NAMALWA (cell line): Measurements from ENCODE around the gene TMEM9.

ENCODE experiments used
- DNase-seq: peaks from one replicate; pipeline ENCODE4 v3.0.0-alpha.2; 2015; ENCODE audit warnings: low spot score

Gene TMEM9

DNA sequence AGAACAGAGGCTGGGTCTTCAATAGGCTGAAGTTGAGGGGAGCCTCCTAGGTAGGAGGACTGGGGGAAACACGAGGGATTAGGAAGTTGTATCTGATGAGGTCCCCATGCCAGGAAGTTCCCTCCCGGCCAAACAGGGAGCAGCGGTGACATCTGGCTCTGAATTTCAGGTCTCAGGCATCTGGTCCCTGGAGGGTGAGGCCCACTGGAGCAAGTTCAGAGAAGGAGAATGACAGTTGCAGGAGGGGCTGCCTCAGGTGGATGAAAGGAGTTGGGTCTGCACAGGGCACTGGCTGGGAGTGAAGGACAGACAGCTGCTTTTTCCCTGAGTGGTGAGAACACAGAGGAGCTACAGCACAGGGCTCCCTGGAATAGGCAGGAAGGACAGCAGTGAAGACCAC, 9.1 kb downstream of the TMEM9 start:
- DNase-seq, result no peak

GRCh38 chr1:201144701-201145100, 9.6 kb downstream of the TMEM9 start:
- DNase-seq, result no peak

DNA sequence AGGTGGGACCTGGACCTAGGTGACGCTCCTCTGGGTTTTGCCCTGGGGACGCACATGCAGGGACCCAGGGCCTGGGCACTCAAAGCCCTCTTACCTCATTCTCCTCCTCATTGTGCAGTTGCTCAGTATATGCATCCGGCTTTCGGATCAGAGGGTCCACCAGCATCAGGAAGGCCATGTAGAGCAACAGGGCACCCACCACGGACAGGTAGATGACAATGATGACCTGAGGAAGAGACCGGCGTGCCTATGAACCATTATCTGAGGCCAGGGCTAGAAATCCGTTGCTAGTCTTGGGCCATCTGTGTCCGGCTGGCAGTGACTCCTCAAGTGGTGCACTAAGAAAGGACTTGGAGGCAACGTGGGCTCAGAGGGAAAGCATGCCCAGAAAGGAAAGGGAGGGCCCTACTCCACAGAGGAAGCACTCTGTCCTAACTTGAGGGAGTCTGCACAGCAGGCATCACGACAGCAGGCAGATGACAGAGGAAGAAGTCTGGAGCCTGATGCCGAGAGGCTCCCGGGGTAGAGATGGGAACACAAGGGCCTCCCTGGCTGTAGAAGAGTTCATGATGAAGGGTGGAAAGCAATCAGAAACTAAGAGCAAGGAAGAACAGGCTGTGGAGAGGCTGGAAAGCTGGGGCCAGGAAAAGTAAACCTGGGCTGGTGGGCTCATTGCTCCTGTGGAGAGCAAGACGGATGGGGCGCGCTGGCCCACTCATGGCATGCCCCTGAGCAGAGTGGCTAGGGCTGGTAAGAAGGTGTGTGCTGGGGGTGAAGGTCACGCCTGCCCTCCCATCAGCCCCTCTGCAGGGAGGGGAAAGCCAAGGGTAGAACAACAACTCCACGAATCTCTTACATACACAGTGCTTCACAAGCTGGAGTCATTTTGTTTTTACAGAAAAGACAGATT, 10.3 kb downstream of the TMEM9 start:
- DNase-seq, result no peak

DNA sequence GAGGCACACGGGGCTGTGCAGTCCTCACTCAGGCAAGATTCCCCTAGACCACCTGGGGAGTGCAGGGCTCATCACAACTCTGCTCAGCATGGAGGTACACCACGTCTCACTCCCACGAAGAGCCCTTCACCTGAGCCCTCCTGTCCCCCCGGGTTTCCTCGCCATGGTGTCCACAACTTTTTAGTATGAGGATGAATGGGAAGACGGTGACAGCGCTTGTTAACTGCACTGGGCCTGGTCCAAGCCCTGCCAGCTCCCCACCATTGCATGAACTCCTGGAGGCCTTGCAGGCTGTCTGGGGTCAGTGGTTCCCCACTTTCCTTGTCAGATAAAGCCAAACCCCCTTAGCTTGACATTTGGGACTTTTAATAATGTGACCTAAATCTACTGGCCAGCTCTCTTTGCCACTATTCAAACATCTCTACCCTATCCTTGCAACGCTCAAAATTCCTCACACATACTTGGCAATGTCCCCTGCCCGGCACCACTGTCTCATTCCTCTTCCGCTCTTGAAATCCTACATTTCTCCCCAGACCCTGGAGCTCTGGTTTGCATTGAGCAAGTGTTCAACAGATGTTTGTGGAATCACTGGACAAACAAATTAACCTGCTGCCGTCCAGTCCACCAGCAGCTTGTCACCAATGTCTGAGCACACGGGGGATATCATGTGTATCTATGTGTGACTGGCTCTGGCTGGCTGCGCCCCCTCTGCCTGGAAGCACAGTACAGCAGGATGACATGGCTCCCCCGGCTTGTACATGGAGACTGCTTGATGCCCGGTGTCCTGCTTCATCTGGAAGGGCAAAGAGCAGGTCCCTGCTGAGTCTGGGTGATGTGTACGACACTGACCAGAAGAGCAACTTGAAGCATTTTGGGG, 11.2 kb downstream of the TMEM9 start:
- DNase-seq, result no peak

DNA sequence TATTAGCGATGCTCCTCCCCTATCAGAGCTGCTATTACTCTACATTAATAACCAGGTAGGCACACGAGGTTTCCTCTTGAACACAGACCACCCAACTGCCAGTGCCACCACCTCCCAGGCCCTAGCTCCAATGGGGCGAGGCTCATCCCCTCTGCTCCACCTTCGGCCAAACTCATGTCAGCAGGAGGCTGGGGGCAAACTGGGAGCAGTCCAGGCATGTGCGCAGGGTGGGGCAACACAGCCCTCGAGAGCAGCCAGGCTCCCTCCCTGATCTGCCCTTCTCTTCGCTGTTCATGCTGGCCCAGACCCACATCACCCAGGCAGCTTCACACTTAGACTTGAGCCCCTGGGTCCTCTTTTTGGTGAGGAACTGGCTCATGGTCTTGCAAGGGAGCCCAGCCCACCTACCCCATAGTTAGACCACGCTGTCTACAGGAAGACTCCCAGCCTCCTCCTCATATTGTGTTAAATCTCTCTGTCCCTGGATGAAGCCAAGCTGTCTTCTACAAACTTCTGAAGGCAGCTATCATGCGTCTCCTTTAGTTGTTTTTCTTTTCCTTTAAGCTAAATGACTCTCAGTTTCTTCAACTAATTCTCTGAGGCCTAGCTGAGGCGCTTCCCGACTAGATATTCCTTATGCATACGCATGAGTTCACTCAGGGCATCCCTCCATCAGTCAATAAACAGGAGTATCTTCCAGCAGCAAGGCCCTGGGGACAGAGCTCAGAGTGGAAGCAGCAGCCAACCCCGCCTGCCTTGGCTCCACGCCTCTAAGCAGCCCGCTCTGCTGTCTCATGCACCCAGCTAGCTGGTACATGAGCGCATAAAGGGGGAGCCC, 12.0 kb downstream of the TMEM9 start:
- no peak for DNase-seq

DNA sequence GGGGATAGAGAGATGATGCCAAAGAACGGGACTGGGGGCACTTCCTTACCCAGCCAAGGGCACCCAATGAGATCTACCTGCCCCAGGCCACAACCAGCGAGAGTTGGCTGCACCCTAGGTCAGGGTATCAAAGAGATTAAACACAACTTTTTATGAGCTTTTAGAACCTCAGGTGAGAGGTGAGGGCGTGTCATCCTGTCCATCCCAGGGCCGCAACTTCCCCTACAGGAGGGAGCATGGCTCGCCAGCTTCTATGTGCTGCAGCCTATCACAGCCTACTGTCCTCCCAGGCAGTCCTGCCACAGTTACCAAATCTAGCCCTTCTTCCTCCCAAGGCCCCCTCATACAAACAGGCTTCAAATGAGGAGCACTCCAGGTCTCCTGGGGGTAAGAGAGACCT, 12.9 kb downstream of the TMEM9 start:
- DNase-seq, result no peak

- DNase-seq, result no peak
Observed at GRCh38 chr1:201140941-201141260, 13.4 kb downstream of the TMEM9 start.

- no peak for DNase-seq
Observed at GRCh38 chr1:201140235-201140940, 13.9 kb downstream of the TMEM9 start.

DNA sequence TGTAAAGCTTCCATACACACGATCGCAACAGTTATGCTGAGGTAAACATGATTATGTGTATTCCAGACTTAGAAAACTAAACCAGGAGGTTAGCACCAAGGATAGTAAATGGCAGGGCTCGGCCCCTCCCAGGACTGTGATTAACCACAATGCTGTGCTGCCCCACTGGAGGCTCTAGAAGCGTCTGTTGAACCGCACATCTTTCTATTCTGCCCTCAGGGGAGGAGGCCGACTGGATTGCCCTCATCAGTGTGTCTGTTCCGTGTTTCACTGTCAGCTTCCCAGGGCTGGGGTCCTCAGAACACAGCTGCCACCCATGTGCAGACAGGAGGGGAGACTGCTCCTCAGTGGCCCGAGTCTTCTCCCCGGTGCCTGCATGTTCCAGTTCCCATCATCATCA, 14.5 kb downstream of the TMEM9 start:
- no peak for DNase-seq

GRCh38 chr1:201139306-201139705, 15.0 kb downstream of the TMEM9 start:
- no peak for DNase-seq

DNA sequence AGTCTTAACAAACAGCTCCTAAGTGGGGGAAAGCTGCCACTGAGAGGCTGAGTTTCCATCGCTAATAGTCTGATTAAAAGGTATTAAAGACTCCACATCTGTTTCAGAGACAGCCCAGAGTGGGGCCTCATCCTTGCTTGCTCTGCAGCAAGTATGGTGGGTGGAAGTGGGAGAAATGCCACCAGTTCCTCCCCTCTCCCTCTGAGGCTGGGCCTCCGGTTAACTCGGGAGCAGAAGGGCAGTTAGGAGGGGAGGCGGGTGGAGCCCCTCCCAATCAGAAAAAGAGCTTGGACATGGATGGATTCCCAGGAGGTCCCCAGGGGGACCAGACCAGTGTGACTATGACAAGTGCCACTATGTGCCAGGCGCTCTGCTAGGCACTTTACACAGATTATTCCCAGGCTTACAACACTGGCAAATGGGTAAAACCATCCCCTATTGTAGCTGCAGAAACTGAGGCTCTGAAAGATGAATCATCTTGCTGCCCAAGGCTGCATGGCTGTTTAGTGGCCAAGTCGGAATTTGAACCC, 15.9 kb downstream of the TMEM9 start:
- no peak for DNase-seq

DNA sequence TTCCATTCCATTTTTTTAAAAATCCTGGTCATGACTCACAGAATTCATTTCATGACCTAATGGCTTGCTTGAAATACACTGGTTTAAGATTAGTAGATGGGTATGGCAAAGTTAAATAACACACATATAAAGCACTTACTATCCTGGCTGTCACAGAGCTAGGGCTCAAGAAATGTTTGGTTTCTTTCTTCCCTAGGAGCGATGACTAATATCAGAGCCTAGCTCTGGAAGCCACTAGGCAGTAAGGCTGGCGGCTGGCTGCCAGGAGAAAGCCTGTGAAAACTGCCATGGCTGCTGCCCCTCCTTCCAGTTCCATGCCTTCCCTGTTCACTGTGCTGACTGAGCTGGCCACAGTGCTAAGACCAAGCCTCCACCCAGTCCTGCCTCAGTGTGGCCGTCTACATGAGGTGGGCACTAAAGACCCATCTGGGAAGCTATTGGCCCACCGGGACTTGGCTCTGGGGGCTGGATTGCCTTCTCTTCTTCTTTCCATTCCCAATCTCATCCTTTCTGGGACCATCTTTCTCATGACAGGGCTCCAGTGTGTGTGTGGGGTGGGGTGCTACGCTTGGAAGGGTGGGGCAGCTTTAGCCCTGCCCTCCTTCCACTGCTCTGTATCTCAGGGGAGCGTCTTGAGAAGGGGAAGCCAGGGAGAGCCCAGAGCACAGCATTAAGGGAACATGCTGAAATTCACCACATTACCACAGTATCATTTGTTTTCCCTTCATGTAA, 16.5 kb downstream of the TMEM9 start:
- no peak for DNase-seq

DNA sequence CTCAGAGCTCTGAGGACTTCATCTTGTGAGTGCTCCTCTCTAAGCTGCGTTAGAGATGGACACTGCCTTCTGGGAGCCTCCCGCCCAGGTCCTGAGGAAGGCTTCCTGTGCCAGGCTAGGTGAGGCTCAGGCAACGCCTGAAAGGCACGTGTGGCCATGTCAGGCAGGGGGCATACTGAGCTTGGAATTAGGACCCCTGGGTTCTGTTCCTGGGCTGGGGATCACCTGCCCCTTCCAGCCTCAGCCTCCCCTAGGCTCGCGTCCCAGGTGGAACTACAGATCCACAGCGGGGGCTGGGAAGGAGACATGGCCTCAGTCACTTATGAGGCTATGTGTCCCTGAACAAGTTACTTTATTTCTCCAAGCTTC, 17.3 kb downstream of the TMEM9 start:
- no peak for DNase-seq

DNA sequence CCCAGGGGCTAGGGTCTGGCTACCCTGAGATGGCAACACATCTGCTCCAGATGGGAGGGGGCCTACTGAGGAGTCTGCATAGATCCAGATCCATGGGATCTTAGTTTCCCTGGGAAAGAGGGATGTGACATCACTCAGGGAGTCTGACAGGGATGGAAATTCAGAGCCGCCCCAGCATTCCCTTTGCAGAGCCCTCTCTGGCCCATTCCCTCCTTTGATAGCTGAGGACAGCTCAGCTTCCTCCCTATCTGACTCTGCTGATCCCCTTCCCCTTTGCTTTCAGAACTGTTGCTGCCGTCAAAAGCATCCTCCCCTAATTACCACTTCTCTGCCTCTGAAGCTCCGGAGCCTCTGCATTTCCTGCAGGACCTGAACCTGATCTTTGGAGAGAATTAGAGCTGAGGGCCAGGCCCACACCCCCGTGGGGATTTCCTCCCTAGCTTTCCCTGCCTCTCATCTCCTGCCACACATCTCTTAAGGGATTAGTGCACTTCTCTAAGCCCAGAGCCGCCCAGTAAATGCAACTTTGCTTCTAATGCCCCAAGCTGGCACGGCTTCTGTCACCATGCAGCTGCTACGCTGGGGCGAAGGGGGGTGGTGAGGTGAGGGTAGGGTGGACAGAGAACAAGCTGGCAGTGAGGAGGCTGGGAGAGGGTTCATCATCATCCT, 17.8 kb downstream of the TMEM9 start:
- DNase-seq, result no peak

DNA sequence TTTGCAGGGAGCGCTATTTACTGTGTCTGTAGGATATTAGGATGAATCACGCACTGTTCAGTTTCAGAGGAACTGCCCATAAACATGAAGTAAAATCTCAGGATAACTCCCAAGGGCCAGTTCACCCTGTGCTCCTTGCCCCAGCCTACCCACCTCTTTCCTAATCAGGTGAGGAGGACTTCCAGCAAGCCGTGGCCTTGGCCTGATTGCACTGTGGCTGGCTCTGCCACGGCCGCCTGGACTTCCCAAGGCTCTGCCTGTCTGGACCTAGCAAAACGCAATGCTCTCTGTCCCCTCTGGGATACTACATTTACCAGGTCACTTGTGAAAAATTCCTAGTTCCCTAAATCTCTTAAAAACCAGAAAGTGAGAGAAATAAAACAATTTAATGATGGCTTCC, 19.9 kb downstream of the TMEM9 start:
- DNase-seq, result no peak

GRCh38 chr1:201131398-201131797, 22.9 kb downstream of the TMEM9 start:
- no peak for DNase-seq

- DNase-seq, result no peak
Observed at GRCh38 chr1:201128962-201129361, 25.3 kb downstream of the TMEM9 start.

- peak; percentile 34 for DNase-seq
Observed at GRCh38 chr1:201128476-201128875, 25.8 kb downstream of the TMEM9 start.

- DNase-seq, result no peak
Observed at GRCh38 chr1:201127755-201128455, 26.4 kb downstream of the TMEM9 start.
